RWPE2 (cell line): Measurements from ENCODE around the gene CWC15.

ENCODE experiments used
- ATAC-seq: fragments of 200-7000 bp; cut with Tn5 transposase; 3 replicates; pipeline ENCODE4 v1.9.1; 2021; ENCODE audit warnings: low read depth
- DNase-seq: peaks from one replicate; pipeline ENCODE4 v3.0.0-alpha.2; 2020; ENCODE audit warnings: low spot score
- H3K27ac ChIP-seq: fragments of 450-650 bp; 2 replicates; pipeline ENCODE4 v1.5.1; 2017; ENCODE audit warnings: mild to moderate bottlenecking; ENCODE audit not compliant: poor library complexity, severe bottlenecking
- H3K27me3 ChIP-seq: fragments of 250-450 bp; sonication (Bioruptor Pico); 2 replicates; pipeline ENCODE4 v1.5.1; 2021; ENCODE audit warnings: mild to moderate bottlenecking, moderate library complexity; ENCODE audit not compliant: insufficient read depth, poor library complexity, severe bottlenecking
- H3K36me3 ChIP-seq: fragments of 250-450 bp; sonication (Bioruptor Pico); 2 replicates; pipeline ENCODE4 v1.5.1; 2020; ENCODE audit warnings: low read depth, mild to moderate bottlenecking, moderate library complexity
- H3K4me1 ChIP-seq: fragments of 250-450 bp; sonication (Bioruptor Pico); 2 replicates; pipeline ENCODE4 v1.5.1; 2021; ENCODE audit warnings: mild to moderate bottlenecking, moderate library complexity; ENCODE audit not compliant: insufficient read depth, poor library complexity, severe bottlenecking
- H3K4me3 ChIP-seq: fragments of 250-450 bp; sonication (Bioruptor Pico); 2 replicates; pipeline ENCODE4 v1.5.1; 2021; ENCODE audit warnings: mild to moderate bottlenecking, moderate library complexity; ENCODE audit not compliant: severe bottlenecking
- H3K9me3 ChIP-seq: fragments of 250-450 bp; sonication (Bioruptor Pico); 2 replicates; pipeline ENCODE4 v1.5.1; 2021; ENCODE audit warnings: mild to moderate bottlenecking, moderate library complexity; ENCODE audit not compliant: severe bottlenecking
- TF ChIP-seq, protein P1 (sequence below): fragments of 450-650 bp; IDR thresholded peaks from one replicate; pipeline ENCODE4 v1.5.1; 2017; ENCODE audit warnings: mild to moderate bottlenecking, moderate library complexity; ENCODE audit not compliant: poor library complexity, severe bottlenecking

Gene CWC15

DNA sequence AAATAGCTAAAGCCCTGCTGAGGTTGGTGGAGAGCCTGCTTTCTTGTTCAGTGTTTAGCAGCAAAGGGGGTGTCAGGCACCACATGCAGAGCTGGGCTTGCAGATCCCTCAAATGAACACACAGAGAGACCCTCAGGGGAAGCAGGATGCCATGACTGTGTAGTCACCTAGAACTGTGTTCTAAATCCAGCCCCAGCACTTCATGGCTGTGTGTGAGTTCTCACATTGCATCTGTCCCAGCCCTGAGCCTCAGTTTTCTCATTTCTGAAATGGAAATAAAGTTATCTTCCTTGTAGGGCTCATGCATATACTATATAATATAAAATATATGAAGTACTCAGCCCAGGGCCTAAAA, 47.1 kb downstream of the CWC15 start:
- TF ChIP-seq, protein P1, sequence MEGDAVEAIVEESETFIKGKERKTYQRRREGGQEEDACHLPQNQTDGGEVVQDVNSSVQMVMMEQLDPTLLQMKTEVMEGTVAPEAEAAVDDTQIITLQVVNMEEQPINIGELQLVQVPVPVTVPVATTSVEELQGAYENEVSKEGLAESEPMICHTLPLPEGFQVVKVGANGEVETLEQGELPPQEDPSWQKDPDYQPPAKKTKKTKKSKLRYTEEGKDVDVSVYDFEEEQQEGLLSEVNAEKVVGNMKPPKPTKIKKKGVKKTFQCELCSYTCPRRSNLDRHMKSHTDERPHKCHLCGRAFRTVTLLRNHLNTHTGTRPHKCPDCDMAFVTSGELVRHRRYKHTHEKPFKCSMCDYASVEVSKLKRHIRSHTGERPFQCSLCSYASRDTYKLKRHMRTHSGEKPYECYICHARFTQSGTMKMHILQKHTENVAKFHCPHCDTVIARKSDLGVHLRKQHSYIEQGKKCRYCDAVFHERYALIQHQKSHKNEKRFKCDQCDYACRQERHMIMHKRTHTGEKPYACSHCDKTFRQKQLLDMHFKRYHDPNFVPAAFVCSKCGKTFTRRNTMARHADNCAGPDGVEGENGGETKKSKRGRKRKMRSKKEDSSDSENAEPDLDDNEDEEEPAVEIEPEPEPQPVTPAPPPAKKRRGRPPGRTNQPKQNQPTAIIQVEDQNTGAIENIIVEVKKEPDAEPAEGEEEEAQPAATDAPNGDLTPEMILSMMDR, result no peak
- DNase-seq (no peak), ATAC-seq (no peak)
- Histone ChIP-seq H3K27ac (no peak overlapping the region), H3K27me3 (no peaks in the 10 kb centered on the region), H3K4me3 (no peak overlapping the region), H3K9me3 (no peaks in the 10 kb centered on the region), H3K4me1 (no peaks in the 10 kb centered on the region), H3K36me3 (no peaks in the 10 kb centered on the region)

- no peak overlapping the region for H3K27ac ChIP-seq
- H3K4me1 ChIP-seq, result no peaks in the 10 kb centered on the region
- TF ChIP-seq, protein P1, result no peak
- DNase-seq (no peak), ATAC-seq (no peak)
- no peaks in the 10 kb centered on the region for H3K27me3 ChIP-seq
- H3K9me3 ChIP-seq, result no peaks in the 10 kb centered on the region
- no peak overlapping the region for H3K4me3 ChIP-seq
- H3K36me3 ChIP-seq, result no peaks in the 10 kb centered on the region
Observed at GRCh38 chr11:94925422-94926270, 47.7 kb downstream of the CWC15 start.

DNA sequence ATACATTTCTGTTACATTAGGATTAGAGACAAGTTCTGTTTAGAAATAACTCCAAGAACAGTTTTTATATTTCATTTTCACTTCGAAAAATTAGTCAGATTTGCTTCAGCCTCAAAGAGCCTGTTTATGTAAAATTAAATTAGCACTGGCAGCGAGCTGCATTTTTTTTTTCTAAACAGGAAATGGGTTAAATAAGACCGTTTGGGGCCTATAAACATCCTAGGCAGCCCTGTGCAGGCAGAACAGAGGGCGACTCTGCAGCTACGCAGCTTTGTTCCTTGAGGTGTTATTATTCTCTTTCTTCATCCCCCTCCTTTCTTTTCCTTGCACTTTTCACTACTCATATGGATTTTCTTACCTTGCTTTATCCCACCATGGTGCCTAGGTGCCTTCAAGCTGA, 48.7 kb downstream of the CWC15 start:
- ATAC-seq, result no peak
- Histone ChIP-seq H3K4me1 (no peaks in the 10 kb centered on the region), H3K4me3 (no peak overlapping the region), H3K9me3 (no peaks in the 10 kb centered on the region), H3K27me3 (no peaks in the 10 kb centered on the region), H3K27ac (no peak overlapping the region), H3K36me3 (no peaks in the 10 kb centered on the region)
- no peak for DNase-seq
- TF ChIP-seq, protein P1, result no peak

- no peak overlapping the region for H3K4me3 ChIP-seq
- DNase-seq, result no peak
- no peak for ATAC-seq
- H3K9me3 ChIP-seq, result no peaks in the 10 kb centered on the region
- H3K27ac ChIP-seq, result no peak overlapping the region
- no peaks in the 10 kb centered on the region for H3K27me3 ChIP-seq
- TF ChIP-seq, protein P1, result no peak
- no peaks in the 10 kb centered on the region for H3K36me3 ChIP-seq
- no peaks in the 10 kb centered on the region for H3K4me1 ChIP-seq
Observed at GRCh38 chr11:94924171-94924572, 49.2 kb downstream of the CWC15 start.

DNA sequence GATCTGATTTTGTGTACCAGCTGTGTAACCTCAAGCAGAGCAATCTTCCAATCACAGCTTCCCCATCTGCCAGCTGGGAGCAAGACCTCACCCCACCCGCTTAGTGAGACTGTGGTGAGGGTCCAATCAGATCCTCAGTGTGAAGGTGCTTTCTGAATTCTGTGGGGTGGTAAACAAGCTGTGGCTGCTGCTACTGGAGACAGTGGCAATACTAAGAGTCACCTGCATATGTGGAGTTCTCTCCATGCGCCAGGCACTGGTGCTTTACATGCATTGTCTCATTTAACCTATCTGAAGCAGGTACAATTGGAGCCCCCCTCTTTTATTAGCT, 50.4 kb downstream of the CWC15 start:
- no peaks in the 10 kb centered on the region for H3K4me1 ChIP-seq
- ATAC-seq (no peak), DNase-seq (no peak)
- H3K27me3 ChIP-seq, result no peaks in the 10 kb centered on the region
- TF ChIP-seq, protein P1, result no peak
- no peaks in the 10 kb centered on the region for H3K9me3 ChIP-seq
- H3K4me3 ChIP-seq, result no peak overlapping the region
- no peaks in the 10 kb centered on the region for H3K36me3 ChIP-seq
- H3K27ac ChIP-seq, result no peak overlapping the region
